ENCODE data around the gene CD2AP. TPM values are rescaled to one million over a fixed set of nuclear protein-coding genes. Genes with fewer than 3 reads are reported as not detected.
A peak's percentile ranks its signal among the peaks of the same experiment; 100 is the strongest.
"Not testable (repeated sequence)": the region's sequence is repeated elsewhere in the genome, so short reads cannot be mapped to it uniquely, and the experiment has no call there.

The CD2AP gene
- polyA plus RNA-seq, 4 donors = 64.1 to 87.6 (median 76.0) TPM

DNA sequence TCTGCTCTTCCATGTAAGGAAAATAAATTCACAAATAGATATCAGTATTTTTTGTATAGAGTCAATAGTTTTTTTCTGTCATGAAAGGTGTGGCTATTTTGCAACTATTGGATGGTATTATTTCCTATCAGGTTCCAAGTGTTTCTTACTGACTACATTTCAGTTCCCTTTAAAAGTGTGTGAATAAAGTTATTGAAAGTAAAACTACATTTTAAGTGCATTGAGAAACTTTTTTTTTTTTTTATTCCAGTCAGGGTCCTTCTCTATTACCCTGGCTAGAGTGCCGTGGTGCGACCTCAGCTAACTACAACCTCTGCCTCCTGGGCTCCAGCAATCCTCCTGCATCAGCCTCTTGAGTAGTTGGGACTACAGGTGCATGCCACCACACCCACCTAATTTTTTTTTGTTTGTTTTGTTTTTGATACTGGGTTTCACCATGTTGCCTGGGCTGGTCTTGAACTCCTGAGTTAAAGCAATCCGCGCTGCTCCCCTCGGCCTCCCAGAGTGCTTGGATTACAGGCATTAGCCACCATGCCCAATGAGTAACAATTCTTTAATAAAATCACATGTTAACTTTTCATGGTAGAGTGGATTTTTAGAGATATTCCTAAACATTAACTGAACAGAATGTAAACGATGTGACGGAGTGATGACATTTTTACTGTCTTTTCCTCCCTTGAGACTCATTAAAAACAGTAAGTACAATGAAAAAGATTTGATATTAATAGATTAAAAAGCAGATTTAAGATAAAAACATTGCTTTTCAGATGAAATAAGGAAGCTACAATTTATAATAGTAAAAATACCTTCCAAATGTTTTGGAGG, 151.1 kb downstream of the CD2AP start:
- DNase-seq (ENCODE audit: low read depth in 4 of 4, low spot score in 2 of 4) = no peak

DNA sequence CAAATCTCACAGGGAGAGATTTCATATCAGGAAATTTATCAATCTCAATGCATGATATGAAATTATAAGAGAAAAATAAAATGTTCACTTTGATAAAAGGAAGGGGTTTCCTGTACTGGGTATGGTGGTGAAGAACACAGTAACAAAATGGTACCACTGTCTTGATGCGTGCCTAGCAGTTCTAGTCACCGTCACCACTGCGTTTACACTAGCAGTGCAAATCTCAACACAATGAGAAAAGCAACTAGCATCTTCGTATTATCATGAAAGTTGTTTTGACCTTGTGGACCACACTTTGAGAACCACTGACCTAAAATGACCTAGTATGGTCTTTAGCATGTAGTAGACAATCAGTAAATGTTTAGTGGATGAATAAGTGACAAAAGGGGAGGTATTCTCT, 152.4 kb downstream of the CD2AP start:
- DNase-seq (ENCODE audit: low read depth in 4 of 4, low spot score in 2 of 4) = no peak

DNA sequence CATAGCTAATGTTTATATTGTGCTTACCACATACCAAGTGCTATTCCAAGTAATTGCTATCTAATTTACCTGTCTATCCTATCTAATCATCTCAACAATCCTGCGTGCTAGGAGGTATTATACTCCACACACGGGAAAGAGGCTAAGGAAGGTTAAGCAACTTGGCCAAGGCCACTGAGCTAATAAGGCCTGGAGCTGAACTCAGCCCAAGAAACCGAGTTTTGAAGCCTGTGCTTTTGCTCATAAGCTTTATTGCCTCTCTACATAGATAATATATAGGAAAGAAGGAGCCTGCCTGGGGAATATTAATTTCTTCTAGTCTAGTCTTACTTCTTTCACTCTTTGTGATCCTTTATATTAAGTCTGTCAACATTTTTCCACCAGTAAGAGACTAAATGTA, 153.0 kb downstream of the CD2AP start:
- DNase-seq (ENCODE audit: low read depth in 4 of 4, low spot score in 2 of 4) = no peak

DNA sequence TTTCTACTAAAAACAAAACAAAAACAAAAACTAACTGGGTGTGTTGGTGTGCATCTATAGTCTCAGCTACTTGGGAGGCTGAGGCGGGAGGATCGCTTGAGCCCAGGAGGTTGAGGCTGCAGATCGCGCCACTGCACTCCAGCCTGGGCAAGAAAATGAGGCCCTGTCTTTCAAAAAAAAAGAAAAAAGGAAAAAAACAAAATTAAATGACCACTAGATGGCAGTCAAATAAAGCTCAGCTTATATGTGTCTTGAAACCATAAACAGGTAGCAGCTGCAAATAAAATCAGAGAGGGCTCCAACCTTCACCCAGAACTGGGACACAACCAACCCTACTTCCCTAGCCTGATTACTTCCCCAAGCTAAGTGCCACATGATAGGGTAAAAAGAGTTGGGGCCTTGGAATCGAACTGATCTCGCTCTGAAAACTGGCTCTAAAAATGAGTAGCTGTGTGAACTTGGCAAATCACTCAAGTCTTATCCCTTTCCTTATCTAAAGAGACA, 153.7 kb downstream of the CD2AP start:
- DNase-seq (ENCODE audit: low read depth in 4 of 4, low spot score in 2 of 4) = peak; percentile 24 to 36 (median 28)

DNA sequence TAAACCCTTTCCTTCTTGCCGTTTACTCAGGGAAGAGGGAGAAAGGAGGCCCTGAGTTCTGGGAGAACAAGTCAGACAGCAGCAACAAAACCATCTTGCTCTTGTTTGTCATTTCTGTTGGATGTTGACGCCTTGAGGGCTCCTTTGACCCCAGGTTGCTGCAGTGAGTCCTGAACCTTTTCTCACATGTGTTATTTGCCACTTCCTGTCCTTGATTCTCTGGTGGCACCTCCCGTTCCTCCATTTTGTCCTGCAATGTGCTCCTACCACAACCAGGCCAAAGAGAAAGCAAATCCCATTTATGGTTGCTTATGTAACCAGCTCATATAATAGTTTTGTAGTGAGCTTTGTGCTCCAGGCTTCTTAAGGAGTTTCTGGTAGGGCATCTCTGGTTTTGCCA, 154.2 kb downstream of the CD2AP start:
- DNase-seq (ENCODE audit: low read depth in 4 of 4, low spot score in 2 of 4) = no peak

DNA sequence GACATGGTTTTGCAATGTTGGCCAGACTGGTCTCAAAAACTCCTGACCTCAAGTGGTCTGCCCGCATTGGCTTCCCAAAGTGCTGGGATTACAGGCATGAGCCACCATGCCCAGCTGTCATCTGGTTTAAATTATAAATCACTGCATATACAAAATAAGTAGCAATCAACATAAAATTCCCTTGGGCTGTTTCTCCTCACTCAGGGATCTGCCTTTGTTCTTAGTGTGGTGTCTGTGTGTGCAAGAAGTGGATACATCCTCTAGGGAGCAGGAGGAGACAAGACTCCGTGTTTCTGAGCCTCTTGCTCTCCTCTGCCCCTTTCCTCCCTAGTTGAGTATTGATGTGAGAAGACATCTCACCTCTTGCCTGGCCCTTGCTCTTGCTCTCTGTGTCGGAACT, 155.6 kb downstream of the CD2AP start:
- no peak for DNase-seq (ENCODE audit: low read depth in 4 of 4, low spot score in 2 of 4)

DNA sequence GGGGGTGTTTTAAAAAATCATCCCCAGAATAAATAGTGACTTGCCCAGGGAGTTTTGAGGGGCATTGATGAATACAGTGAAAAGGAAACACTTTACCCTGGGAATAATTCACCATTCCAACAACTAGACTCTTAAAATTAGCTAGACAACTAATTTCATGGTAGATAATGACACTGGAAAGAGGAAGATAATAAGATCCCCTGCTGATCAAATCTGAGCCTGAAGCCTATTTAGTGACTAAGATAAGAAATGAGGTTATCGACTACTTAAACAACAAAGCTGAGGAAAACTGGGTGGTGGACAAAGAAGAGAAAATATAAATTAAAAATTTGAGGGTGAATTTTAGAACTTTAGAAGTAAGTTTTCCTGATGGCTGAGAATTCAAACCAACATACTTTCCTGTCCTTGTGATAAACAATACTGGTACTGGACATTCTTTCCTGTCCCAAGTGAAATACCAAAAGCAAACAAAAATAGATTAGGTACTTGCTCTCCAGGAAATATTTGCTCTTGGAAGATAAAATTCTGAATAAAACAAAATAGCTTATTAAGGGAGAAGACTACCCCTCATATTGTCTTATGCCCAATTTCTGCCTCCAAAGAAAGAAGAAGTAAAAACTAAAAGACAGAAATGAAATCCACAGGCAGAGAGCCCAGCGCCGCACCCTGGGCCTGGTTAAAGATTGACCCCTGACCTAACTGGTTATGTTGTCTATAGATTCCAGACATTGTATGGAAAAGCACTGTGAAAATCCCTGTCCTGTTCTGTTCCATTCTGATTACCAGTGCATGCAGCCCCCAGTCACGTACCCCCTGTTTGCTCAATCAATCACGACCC, 156.8 kb downstream of the CD2AP start:
- DNase-seq (ENCODE audit: low read depth in 4 of 4, low spot score in 2 of 4) = no peak

DNA sequence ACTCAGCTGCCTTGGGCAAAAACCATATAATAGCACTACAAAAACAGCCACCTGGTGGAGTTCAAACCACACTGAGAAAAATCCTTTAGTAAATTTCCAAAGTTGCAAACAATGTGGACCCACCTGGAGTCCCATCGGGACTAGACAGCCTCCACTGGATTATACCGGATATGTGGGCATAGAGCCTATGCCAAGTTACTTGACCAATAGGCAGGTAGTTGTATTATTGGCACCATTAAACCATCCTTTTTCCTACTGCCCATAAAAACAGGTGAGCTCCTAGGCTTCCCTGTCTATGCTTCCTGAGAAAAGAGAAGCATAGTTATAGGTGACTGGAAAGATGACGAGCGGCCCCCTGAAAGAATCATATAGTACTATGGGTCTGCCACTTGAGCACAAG, 169.1 kb downstream of the CD2AP start:
- DNase-seq (ENCODE audit: low read depth in 4 of 4, low spot score in 2 of 4) = no peak

DNA sequence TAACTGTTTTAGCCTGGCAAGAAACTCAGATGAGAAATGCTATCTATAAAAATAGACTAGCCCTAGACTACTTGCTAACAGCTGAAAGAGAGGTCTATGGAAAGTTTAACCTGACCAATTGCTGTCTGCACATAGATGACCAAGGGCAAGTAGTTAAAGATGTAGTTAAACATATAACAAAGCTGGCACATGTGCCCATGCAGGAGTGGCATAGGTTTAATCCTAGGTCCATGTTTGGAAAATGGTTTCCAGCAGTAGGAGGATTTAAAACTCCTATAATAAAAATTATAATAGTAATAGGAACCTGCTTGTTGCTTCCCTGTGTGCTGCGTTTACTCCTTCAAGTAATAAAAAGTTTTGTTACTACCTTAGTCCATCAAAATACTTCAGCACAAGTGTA, 169.6 kb downstream of the CD2AP start:
- DNase-seq (ENCODE audit: low read depth in 4 of 4, low spot score in 2 of 4) = no peak

DNA sequence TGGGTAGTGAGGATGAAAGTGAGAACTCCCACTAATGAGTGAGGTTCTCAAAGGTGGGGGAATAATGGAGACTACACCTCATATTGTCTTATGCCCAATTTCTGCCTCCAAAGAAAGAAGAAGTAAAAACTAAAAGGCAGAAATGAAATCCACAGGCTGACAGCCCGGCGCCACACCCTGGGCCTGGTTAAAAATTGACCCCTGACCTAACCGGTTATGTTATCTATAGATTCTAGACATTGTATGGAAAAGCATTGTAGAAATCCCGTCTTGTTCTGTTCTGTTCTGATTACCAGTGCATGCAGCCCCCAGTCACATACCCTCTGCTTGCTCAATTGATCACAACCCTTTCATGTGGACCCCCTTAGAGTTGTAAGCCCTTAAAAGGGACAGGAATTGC, 170.0 kb downstream of the CD2AP start:
- not testable (repeated sequence) for DNase-seq (ENCODE audit: low read depth in 4 of 4, low spot score in 2 of 4)

DNA sequence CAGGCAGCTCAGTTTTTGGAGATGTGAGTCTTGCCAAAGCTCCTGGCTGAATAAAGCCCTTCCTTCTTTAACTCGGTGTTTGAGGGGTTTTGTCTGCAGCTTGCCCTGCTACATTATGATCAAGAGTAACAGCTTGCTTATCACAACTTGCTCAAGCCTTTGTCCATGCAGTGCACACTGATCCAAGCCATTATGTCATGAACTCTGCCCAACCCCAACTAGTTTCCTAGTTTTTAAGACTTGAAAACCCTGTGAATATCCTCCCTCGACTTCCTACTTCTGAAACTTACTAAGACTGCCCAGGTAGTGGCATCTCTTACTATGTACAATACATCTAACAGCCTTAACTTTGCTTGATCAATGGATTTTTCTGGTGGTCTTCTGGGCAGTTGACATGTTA, 170.4 kb downstream of the CD2AP start:
- DNase-seq (ENCODE audit: low read depth in 4 of 4, low spot score in 2 of 4) = no peak

DNA sequence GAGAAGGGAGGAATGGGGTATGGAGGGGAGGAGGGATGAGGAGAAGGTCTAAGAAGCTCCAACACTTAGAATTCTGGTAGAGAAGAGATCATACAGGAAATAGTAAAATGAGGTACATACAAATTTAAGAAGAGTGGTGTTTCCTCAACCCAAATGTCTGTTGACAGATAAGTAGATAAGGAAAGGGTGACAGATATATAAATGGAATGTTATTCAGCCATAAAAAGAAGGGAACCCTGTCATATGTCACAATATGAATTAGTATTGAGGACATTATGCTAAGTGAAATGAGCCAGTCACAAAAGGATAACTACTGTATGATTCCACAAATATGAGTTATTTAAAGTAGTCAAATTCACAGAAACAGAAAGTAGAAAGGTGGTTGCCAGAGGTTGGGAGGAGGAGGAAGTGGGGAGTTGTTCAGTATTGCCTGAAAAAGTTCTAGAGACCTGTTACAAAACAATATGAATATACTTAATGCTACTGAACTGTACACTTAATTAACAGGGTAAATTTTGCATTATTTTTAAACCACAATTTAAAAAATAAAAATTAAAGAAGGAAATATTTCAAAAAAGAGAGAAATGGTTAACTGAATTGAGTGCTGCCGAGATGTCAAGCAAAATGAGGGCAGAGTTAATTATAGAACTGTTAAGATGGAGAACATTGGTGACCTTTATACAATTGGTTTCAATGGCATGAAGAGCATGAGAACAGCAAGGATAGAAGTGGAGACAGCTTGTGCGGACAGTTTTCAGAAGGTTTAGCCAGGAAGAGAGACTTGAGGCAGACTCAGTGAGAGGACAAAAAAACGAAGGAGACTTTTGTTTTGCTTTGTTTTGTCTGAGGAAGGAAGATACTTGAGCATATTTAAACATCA, 173.2 kb downstream of the CD2AP start:
- DNase-seq (ENCODE audit: low read depth in 4 of 4, low spot score in 2 of 4) = no peak

DNA sequence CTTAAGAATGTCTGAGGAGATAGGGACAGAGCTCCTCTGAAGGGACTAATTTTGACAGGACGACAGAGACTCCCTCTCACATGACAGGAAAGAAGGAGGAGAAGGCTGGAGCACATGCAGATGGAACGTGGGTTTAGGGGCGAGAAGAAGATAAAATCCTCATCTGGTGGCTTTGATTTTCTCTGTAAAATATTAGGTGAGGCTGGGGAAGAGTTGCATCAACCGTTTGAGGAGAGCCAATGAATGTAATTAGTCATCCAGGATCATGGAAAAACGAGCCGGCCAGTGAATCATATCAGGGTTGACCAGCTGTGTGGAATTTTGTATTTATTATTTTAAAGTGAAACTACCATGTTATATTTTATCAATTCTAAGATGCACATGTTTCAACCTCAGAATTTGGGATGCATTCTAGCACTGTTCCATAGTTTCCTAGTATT, 173.9 kb downstream of the CD2AP start:
- no peak for DNase-seq (ENCODE audit: low read depth in 4 of 4, low spot score in 2 of 4)

DNA sequence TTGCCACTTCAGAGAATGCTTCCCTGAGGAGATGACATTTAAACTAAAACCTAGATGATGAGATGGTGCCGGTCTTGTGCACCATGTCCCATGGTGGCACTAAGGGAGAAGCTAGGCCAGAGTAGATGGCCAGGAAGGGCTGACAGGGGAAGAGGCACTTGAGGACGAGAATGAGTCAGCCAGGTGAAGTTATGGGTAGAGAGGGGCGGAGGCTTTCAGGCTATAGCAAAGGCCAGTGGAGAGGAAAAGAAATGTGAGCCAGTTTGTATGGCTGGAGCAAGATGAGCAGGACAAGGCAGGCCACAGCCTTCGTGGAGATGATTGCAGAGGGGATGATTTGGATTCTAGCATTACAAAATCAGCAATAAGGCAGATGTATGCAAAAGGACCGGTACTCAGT, 176.1 kb downstream of the CD2AP start:
- no peak for DNase-seq (ENCODE audit: low read depth in 4 of 4, low spot score in 2 of 4)

DNA sequence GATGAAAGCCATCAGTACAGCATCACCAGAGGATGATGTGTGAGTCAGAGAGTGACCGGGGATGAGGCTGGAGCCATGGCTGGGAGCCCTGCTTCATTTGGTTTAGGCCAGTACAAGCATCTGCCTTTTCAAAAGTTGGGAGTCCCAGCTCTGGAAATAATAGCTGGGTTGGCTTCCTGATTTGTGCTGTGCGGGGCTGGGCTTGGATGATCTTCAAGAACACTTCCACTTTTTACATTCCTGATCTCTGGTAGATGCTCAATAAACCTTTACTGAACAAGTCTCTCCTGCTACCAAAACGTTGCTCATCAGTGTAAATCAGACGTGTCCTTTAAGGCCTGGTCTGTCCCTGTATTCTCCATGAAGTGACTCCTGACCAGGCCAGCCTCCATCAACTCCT, 176.7 kb downstream of the CD2AP start:
- no peak for DNase-seq (ENCODE audit: low read depth in 4 of 4, low spot score in 2 of 4)

DNA sequence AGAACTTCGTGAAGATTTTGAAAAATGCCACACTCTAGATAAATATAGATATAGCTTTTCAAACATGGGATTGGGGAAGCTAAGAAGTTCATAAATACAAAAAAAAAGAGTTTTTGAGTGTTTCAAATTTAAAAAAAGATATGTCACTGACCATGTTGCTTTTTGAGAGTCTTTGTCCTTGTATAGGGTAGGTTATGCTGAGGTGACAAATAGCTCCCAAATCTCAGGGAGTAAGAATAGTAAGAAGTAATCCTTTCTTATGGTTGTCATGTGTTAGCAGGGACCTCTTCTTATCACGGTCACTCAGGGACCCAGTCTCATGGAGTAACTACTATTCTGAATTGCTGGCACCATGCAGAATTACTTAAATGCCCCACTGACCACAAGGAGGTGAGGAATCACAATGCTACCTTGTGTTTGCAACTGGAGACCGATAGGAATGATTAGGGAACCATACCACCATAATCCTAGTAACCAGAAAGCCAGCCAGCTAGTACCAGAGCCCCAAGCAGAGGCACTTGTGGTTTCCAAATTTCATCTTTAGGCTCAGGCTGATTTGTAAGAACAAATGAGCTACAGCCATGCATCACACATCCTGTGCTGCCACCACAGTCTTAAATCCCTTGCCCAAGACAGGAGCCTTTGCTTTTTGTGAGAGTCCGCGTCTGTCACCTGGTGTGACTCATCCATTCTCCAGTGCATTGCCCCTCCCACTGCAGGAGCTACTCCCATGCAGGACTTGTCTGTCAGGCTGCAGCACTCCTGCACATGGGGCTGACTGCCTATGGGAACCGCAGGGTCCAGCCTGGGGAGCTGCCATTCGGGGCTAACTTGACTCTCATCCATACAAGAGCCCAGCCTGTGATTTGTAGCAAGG, 178.4 kb downstream of the CD2AP start:
- no peak for DNase-seq (ENCODE audit: low read depth in 4 of 4, low spot score in 2 of 4)

DNA sequence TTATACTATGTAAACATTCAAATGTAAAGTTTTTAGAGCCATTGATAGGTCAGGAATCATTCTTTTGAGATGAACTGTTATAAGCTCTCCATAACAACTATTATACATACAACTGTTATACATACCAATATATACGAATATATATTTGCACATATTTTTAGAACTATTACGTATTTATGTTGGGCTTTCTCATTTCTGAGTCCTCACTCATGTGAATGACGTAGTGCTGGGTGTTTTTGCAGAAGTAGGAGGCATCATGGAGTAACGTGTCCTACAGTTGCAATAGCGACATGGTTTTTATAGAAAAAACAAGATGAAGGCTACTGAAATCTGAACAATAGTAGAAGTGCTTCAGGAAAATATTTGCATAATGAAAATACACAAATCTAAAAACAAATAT, 184.4 kb downstream of the CD2AP start:
- no peak for DNase-seq (ENCODE audit: low read depth in 4 of 4, low spot score in 2 of 4)

DNA sequence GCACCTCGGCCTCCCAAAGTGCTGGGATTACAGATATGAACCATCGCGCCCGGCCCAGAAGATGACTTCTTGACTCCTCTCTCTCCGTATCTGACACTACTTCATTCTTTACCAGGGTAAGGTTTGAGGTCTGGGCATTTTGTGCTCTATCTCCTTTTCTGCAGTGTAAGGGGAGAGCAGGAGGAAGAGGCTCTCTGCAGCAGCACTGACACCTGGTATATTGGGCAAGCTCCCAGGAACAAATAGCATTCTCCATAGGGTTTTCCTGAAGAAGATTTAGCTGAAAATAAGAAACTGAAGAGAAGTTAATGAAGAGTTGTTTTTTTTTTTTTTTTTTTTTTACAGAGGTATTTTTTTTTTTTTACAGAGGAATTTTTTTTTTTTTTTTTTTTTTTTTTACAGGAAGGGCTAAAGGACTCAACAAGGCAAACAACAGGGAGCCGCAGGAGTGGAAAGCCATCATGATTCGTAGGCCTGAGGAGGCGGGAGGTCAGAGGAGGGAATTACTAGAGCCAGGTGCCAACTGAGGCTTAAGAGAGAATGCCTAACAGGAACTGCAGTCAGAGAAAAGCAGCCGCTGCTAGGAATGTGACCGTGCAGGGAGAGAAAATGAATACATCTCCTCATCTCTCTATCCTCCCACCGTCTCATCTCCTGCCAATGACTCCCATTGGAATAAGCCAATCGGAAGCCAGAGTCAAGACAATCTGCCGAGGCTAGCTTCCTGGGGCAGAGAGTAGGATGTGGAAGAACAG, 186.1 kb downstream of the CD2AP start:
- DNase-seq (ENCODE audit: low read depth in 4 of 4, low spot score in 2 of 4) = no peak

DNA sequence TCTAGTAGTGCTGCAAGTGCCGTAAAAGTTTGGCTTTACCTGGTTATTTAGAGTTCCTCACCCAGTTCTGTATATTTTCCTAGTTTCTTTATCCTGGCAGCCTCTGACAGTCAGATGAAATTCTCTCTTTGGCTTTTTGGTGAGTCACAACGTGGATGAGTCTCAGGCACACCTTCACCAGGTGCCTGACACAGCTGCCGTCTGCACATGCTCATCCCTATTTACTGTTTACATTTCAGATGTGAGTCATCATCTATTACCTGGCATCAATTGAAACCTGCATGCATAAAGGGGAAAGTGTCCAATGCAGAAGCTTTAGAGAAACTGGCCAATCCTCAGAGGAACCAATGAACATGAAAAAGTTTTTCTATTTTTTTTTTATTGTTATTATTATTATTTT, 187.5 kb downstream of the CD2AP start:
- no peak for DNase-seq (ENCODE audit: low read depth in 4 of 4, low spot score in 2 of 4)
